Endometrial microvascular endothelial cells (primary cell): ENCODE results near the gene GLI1. TPM values are rescaled to one million over a fixed set of nuclear protein-coding genes. Genes with fewer than 3 reads are reported as not detected.

Source experiments
- in situ Hi-C: cut with HindIII; loops from 2 replicates; pipeline ENCODE4 v1.10.0; 2017; ENCODE audit warnings: low sequenced_read_pairs, low pct_unique_long_range_greater_than_20kb; ENCODE audit errors: inconsistent ontology term
- total RNA-seq: library from RNA; depleted of rRNA; stranded (reverse); fragments of >200 nt; gene quantifications from one replicate; pipeline ENCODE4 v1.2.3, GENCODE V29; 2015; ENCODE audit errors: inconsistent ontology term

Gene GLI1
- total RNA-seq, 1 donor from 2014 or later, result not detected

- in situ Hi-C loops, result no loop called here
Observed at GRCh38 chr12:57456737-57457490, 2.7 kb upstream of the GLI1 start.

- in situ Hi-C loops, result no loop called here
Observed at GRCh38 chr12:57458665-57459054, 925 bp upstream of the GLI1 start.

- in situ Hi-C loops, result no loop called here
Observed at GRCh38 chr12:57459055-57459749, 383 bp upstream of the GLI1 start.

GRCh38 chr12:57460468-57460784 lies 841 bp downstream of the GLI1 start:
- in situ Hi-C loops, result no loop called here

- in situ Hi-C loops, result no loop called here
Observed at GRCh38 chr12:57460841-57461275, 1.3 kb downstream of the GLI1 start.

- in situ Hi-C loops, result no loop called here
Observed at GRCh38 chr12:57461276-57461916, 1.8 kb downstream of the GLI1 start.

- in situ Hi-C loops, result no loop called here
Observed at GRCh38 chr12:57461917-57462250, 2.3 kb downstream of the GLI1 start.

- in situ Hi-C loops, result no loop called here
Observed at GRCh38 chr12:57462251-57462911, 2.8 kb downstream of the GLI1 start.

GRCh38 chr12:57462912-57463253 lies 3.3 kb downstream of the GLI1 start:
- in situ Hi-C loops, result no loop called here

- in situ Hi-C loops, result no loop called here
Observed at GRCh38 chr12:57464569-57464968, 5.0 kb downstream of the GLI1 start.

- in situ Hi-C loops, result no loop called here
Observed at GRCh38 chr12:57465030-57465746, 5.6 kb downstream of the GLI1 start.

- in situ Hi-C loops, result no loop called here
Observed at GRCh38 chr12:57465747-57466505, 6.3 kb downstream of the GLI1 start.

GRCh38 chr12:57467212-57467874 lies 7.8 kb downstream of the GLI1 start:
- in situ Hi-C loops, result no loop called here

- in situ Hi-C loops, result no loop called here
Observed at GRCh38 chr12:57467915-57468314, 8.3 kb downstream of the GLI1 start.

GRCh38 chr12:57469296-57470164 lies 9.9 kb downstream of the GLI1 start:
- in situ Hi-C loops, result no loop called here

GRCh38 chr12:57470286-57470969 lies 10.8 kb downstream of the GLI1 start:
- in situ Hi-C loops, result no loop called here
